PFSK-1 (cell line): ENCODE measurements around the gene CLDN4.

ENCODE experiments used
- FOXP2 ChIP-seq: optimal IDR thresholded peaks from 2 replicates; pipeline ENCODE3; 2011; ENCODE audit warnings: borderline replicate concordance, control low read depth, inconsistent platforms; ENCODE audit not compliant: insufficient read depth; ENCODE audit errors: extremely low read length, extremely low read depth
- POLR2AphosphoS5 ChIP-seq: IDR thresholded peaks from 2 replicates; pipeline ENCODE4 v1.6.1; 2012; ENCODE audit warnings: low read depth, mild to moderate bottlenecking, control low read depth, low read length, moderate library complexity
- REST ChIP-seq, 2 experiments: IDR thresholded peaks; 2 replicates each; pipeline versions ENCODE4 v1.6.1 to v1.8.0; 2011 to 2012; ENCODE audit warnings: low read depth in 2 of 2, low read length in 2 of 2, control low read depth in 1 of 2, inconsistent platforms in 1 of 2, mild to moderate bottlenecking in 1 of 2, moderate library complexity in 1 of 2; ENCODE audit not compliant: insufficient read depth in 1 of 2
- SIN3A ChIP-seq: IDR thresholded peaks from 2 replicates; pipeline ENCODE4 v1.6.1; 2012; ENCODE audit warnings: mild to moderate bottlenecking, low read length, moderate library complexity, borderline replicate concordance; ENCODE audit not compliant: insufficient read depth
- TAF1 ChIP-seq: IDR thresholded peaks from 2 replicates; pipeline ENCODE4 v1.6.1; 2012; ENCODE audit warnings: low read length, control low read depth, borderline replicate concordance; ENCODE audit not compliant: insufficient read depth

CLDN4 gene

DNA sequence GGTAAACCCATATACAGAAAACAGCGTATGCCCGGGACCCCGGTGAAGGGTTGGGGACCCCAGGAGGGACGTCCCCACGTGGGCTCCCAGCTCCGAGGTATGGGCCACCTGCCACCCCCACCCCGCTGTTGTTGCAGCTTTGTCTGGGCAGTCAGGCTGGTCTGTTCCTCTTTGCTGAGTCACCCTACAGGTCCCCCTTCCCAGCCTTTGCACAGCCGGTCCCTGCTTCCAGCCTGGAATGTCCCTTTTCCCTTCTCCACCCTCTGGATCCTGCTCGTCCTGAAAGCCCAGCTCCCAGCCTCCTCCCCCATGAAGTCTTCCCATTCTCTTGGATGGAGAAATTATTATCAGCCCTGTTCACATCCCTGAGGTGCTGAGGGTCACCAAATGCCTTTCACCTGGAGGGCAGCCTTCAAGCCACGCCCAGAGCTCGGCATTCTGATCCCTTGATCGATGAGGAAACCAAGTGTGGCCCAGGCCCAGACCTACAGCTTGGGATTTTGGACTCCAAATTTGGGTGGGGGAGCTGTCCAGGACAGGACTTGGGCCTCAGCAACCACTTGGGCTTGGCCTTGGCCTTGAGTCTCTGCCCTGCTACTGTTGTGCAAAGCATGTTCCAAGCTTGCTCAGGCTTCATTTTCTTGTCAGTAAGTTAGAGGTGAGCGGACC lies 2.6 kb downstream of the CLDN4 start:
- TF ChIP-seq REST (IDR thresholded peaks at IDR 0.05; ENCODE audit: insufficient read depth in 1 of 2, low read depth in 2 of 2, low read length in 2 of 2) (peak in 1 of 2 experiments; percentile 41; a peak in 1 of 4 replicates), POLR2AphosphoS5 (no peak)

GRCh38 chr7:73834626-73835191 lies 3.9 kb downstream of the CLDN4 start:
- TF ChIP-seq FOXP2 (no peak), SIN3A (no peak), REST (IDR thresholded peaks at IDR 0.05; ENCODE audit: insufficient read depth in 1 of 2, low read depth in 2 of 2, low read length in 2 of 2) (no peak), POLR2AphosphoS5 (no peak), TAF1 (no peak)

DNA sequence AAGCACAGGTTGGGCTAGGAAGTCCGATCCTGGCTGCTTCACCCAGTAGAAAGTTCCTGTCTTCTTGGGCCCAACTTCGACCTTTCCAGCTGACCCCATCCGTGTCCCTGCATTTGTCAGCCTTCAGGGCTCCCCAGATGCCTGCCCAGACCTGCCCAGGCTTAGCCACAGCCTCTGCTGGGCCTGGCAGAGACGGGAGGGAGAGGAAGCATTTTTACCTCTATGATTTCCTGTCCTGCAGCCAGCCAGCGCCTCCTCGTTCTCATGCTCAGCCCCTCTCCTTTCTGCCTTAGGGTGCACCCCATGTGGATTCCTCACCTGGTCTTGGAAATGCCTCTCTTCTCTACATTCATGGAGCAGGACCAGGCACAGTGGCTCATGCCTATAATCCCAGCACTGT lies 7.8 kb downstream of the CLDN4 start:
- TF ChIP-seq TAF1 = no peak
- no peak for TF ChIP-seq POLR2AphosphoS5
- no peak for TF ChIP-seq FOXP2
- TF ChIP-seq SIN3A = no peak
- no peak for TF ChIP-seq REST (IDR thresholded peaks at IDR 0.05; ENCODE audit: insufficient read depth in 1 of 2, low read depth in 2 of 2, low read length in 2 of 2)

- TF ChIP-seq FOXP2 (no peak), REST (IDR thresholded peaks at IDR 0.05; ENCODE audit: insufficient read depth in 1 of 2, low read depth in 2 of 2, low read length in 2 of 2) (no peak), TAF1 (no peak), POLR2AphosphoS5 (no peak), SIN3A (no peak)
These were observed 8.5 kb downstream of the CLDN4 start for GRCh38 chr7:73839290-73839689.
